H9 (cell line): ENCODE data around the gene PHAF1. TPM values are rescaled to one million over a fixed set of nuclear protein-coding genes. Genes with fewer than 3 reads are reported as not detected.

ENCODE experiments used
- DNase-seq: peaks from one replicate; pipeline ENCODE4 v3.0.0-alpha.2; 2017
- H2AFZ ChIP-seq: one replicate; pipeline ENCODE4 v1.6.1; 2013; ENCODE audit warnings: mild to moderate bottlenecking, low read length, control low read depth, moderate library complexity
- H2AK5ac ChIP-seq: 2 replicates; pipeline ENCODE4 v1.6.1; 2013; ENCODE audit warnings: low read length, control low read depth, mixed read lengths; ENCODE audit not compliant: insufficient read length
- H2BK120ac ChIP-seq: one replicate; pipeline ENCODE4 v1.6.1; 2013; ENCODE audit warnings: low read depth, mild to moderate bottlenecking, low read length, control low read depth, inconsistent platforms; ENCODE audit not compliant: poor library complexity, severe bottlenecking
- H2BK12ac ChIP-seq: 2 replicates; pipeline ENCODE4 v1.6.1; 2013; ENCODE audit warnings: low read length, control low read depth, mixed read lengths, low read depth; ENCODE audit not compliant: insufficient read length
- H2BK15ac ChIP-seq: 2 replicates; pipeline ENCODE4 v1.6.1; 2013; ENCODE audit warnings: low read depth, low read length, control low read depth
- H2BK20ac ChIP-seq: one replicate; pipeline ENCODE4 v1.6.1; 2013; ENCODE audit warnings: low read depth, mild to moderate bottlenecking, low read length, control low read depth, inconsistent platforms; ENCODE audit not compliant: poor library complexity, severe bottlenecking
- H2BK5ac ChIP-seq: 2 replicates; pipeline ENCODE4 v1.6.1; 2013; ENCODE audit warnings: low read length, control low read depth, mixed read lengths; ENCODE audit not compliant: insufficient read length
- H3K14ac ChIP-seq: 2 replicates; pipeline ENCODE4 v1.6.1; 2013; ENCODE audit warnings: low read length, control low read depth; ENCODE audit not compliant: insufficient read depth
- H3K18ac ChIP-seq: 2 replicates; pipeline ENCODE4 v1.6.1; 2013; ENCODE audit warnings: low read depth, mild to moderate bottlenecking, mixed read lengths, low read length, control low read depth; ENCODE audit not compliant: insufficient read length
- H3K23ac ChIP-seq: 2 replicates; pipeline ENCODE4 v1.6.1; 2013; ENCODE audit warnings: low read length, control low read depth, mixed read lengths, low read depth; ENCODE audit not compliant: insufficient read length
- H3K23me2 ChIP-seq: 2 replicates; pipeline ENCODE4 v1.6.1; 2013; ENCODE audit warnings: low read depth, mild to moderate bottlenecking, mixed read lengths, low read length, control low read depth; ENCODE audit not compliant: insufficient read length, poor library complexity, severe bottlenecking
- H3K27ac ChIP-seq: 2 replicates; pipeline ENCODE4 v1.5.1; 2013; ENCODE audit warnings: low read length, control low read depth, mixed read lengths, low read depth; ENCODE audit not compliant: insufficient read length
- H3K27me3 ChIP-seq: 2 replicates; pipeline ENCODE4 v1.6.1; 2013; ENCODE audit warnings: low read length, control low read depth, inconsistent platforms; ENCODE audit not compliant: insufficient read depth
- H3K4ac ChIP-seq: 2 replicates; pipeline ENCODE4 v1.6.1; 2013; ENCODE audit warnings: low read depth, mild to moderate bottlenecking, control low read depth, inconsistent platforms, low read length, moderate library complexity
- H3K4me1 ChIP-seq: 2 replicates; pipeline ENCODE4 v1.6.1; 2013; ENCODE audit warnings: low read length, control low read depth, inconsistent platforms; ENCODE audit not compliant: insufficient read depth
- H3K4me2 ChIP-seq: 2 replicates; pipeline ENCODE4 v1.6.1; 2013; ENCODE audit warnings: low read length, control low read depth, mixed read lengths; ENCODE audit not compliant: insufficient read length, insufficient read depth
- H3K56ac ChIP-seq: 2 replicates; pipeline ENCODE4 v1.6.1; 2013; ENCODE audit warnings: low read depth, mild to moderate bottlenecking, mixed read lengths, low read length, control low read depth; ENCODE audit not compliant: insufficient read length
- H3K79me1 ChIP-seq: 2 replicates; pipeline ENCODE4 v1.6.1; 2013; ENCODE audit warnings: low read depth, mild to moderate bottlenecking, moderate library complexity, low read length, control low read depth, inconsistent platforms; ENCODE audit not compliant: insufficient read depth, poor library complexity, severe bottlenecking
- H3K79me2 ChIP-seq: 2 replicates; pipeline ENCODE4 v1.6.1; 2013; ENCODE audit warnings: low read length, control low read depth, inconsistent platforms; ENCODE audit not compliant: insufficient read depth
- H3K9ac ChIP-seq: 2 replicates; pipeline ENCODE4 v1.6.1; 2013; ENCODE audit warnings: low read length, control low read depth, mixed read lengths; ENCODE audit not compliant: insufficient read length; ENCODE audit errors: extremely low read depth
- H3K9me3 ChIP-seq: one replicate; pipeline ENCODE4 v1.6.1; 2013; ENCODE audit warnings: low read depth, low read length, inconsistent platforms; ENCODE audit not compliant: control insufficient read depth
- H3T11ph ChIP-seq: one replicate; pipeline ENCODE4 v1.6.1; 2013; ENCODE audit warnings: mild to moderate bottlenecking, low read length, control low read depth, inconsistent platforms
- H4K20me1 ChIP-seq: one replicate; pipeline ENCODE4 v1.6.1; 2013; ENCODE audit not compliant: control insufficient read depth, insufficient read length, insufficient read depth
- H4K5ac ChIP-seq: 2 replicates; pipeline ENCODE4 v1.6.1; 2013; ENCODE audit warnings: low read depth, mild to moderate bottlenecking, mixed read lengths, low read length, control low read depth; ENCODE audit not compliant: insufficient read length
- H4K8ac ChIP-seq: replicated peaks from 2 replicates; pipeline ENCODE4 v1.6.1; 2013; ENCODE audit warnings: low read length, control low read depth, mixed read lengths, low read depth; ENCODE audit not compliant: insufficient read length
- H4K91ac ChIP-seq: 2 replicates; pipeline ENCODE4 v1.6.1; 2013; ENCODE audit warnings: low read depth, mild to moderate bottlenecking, moderate library complexity, mixed read lengths, low read length, control low read depth; ENCODE audit not compliant: insufficient read length
- H3K27ac Mint-ChIP-seq, 3 experiments: 2 replicates in 2 of 3; 3 replicates in 1 of 3; pipeline ENCODE4 v1.8.0; 2020 to 2021; ENCODE audit warnings: mixed read lengths in 3 of 3, mild to moderate bottlenecking in 1 of 3, moderate library complexity in 1 of 3
- H3K27me3 Mint-ChIP-seq: 2 replicates; pipeline ENCODE4 v1.8.0; 2021; ENCODE audit warnings: low read depth, mild to moderate bottlenecking, moderate library complexity, mixed read lengths
- H3K36me3 Mint-ChIP-seq, 3 experiments: 2 replicates in 2 of 3; 3 replicates in 1 of 3; pipeline ENCODE4 v1.8.0; 2020 to 2021; ENCODE audit warnings: low read depth in 3 of 3, mixed read lengths in 3 of 3; ENCODE audit not compliant: insufficient read depth in 1 of 3
- H3K4me1 Mint-ChIP-seq, 2 experiments: 2 replicates each; pipeline ENCODE4 v1.8.0; 2020; ENCODE audit warnings: mixed read lengths in 2 of 2
- H3K4me3 Mint-ChIP-seq, 2 experiments: 2 replicates in 1 of 2; 3 replicates in 1 of 2; pipeline ENCODE4 v1.8.0; 2020 to 2021; ENCODE audit warnings: mild to moderate bottlenecking in 2 of 2, mixed read lengths in 2 of 2, moderate library complexity in 1 of 2
- H3K9me3 Mint-ChIP-seq, 2 experiments: 2 replicates in 1 of 2; 3 replicates in 1 of 2; pipeline ENCODE4 v1.8.0; 2020; ENCODE audit warnings: mild to moderate bottlenecking in 2 of 2, mixed read lengths in 2 of 2, moderate library complexity in 1 of 2
- CTCF ChIP-seq: fragments of 200-600 bp; sonication (generic); conservative IDR thresholded peaks from 3 replicates; pipeline ENCODE4 v1.8.0; 2021; ENCODE audit warnings: antibody characterized with exemption, mild to moderate bottlenecking
- WGBS: extraction: QIAGEN DNeasy Blood & Tissue Kit; methylation state at CpG from one replicate; pipeline ENCODE4 v1.1.7; 2013; ENCODE audit warnings: missing lambda C conversion rate, low lambda C conversion rate, mixed read lengths; ENCODE audit not compliant: insufficient read length; ENCODE audit errors: extremely low coverage; 5-methylcytosine and 5-hydroxymethylcytosine counted together
- total RNA-seq: library from RNA; stranded (reverse); gene quantifications from 2 replicates; pipeline ENCODE4 v1.2.1, GENCODE V29; 2021

The PHAF1 gene
- total RNA-seq, 1 experiment from 2014 or later: 18.8 TPM

DNA sequence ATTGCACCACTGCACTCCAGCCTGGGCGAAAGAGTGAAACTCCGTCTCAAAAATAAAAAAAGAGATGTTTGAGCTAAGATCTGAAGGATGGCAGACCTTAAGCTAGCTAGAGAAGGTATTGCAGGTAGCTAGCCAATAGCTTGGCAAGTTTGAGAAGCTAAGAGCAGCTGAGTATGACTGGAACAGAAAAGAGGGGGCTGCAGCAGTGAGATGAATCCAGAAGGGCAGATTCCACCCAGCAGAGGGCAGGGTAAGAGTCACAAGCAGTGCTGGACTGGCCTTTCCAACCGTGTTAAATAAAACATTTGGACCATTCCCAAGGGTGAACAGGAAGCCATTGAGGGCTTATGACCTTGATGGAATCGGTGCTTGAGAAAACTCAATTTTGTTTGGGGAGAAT, 5.7 kb upstream of the PHAF1 start:
- Mint-ChIP-seq H3K27ac (peak overlapping the region in 2 of 3 experiments; percentile 16 to 61; a peak in 2 of 7 replicates), H3K27me3 (no peaks in the 10 kb centered on the region; the same call in 1 of the 2 replicates), H3K36me3 (peaks cover 0 to 8% (median 4%) of the 10 kb centered on the region in 3 experiments; a peak in 2 of 7 replicates), H3K4me3 (no peak overlapping the region), H3K4me1 (peaks cover 6 to 8% of the 10 kb centered on the region in 2 experiments; a peak in 3 of 4 replicates), H3K9me3 (no peaks in the 10 kb centered on the region; a peak in 1 of 5 replicates)
- Histone ChIP-seq H4K20me1 (no peaks in the 10 kb centered on the region), H3K9me3 (no peaks in the 10 kb centered on the region), H3K79me1 (no peaks in the 10 kb centered on the region), H3K27ac (no peak overlapping the region), H3K4ac (no peak overlapping the region), H3K9ac (no peak overlapping the region), H3K56ac (no peak overlapping the region), H3K27me3 (no peaks in the 10 kb centered on the region), H4K5ac (no peak overlapping the region), H2BK5ac (no peak overlapping the region), H3K4me2 (no peak overlapping the region), H2BK12ac (no peak overlapping the region), H2BK15ac (no peak overlapping the region), H2BK120ac (no peak overlapping the region), H2AK5ac (no peak overlapping the region), H3K23ac (no peak overlapping the region), H3K18ac (no peak overlapping the region), H4K8ac (no peak overlapping the region), H4K91ac (no peak overlapping the region), H2AFZ (no peak overlapping the region), H3K4me1 (no peaks in the 10 kb centered on the region), H3K14ac (no peak overlapping the region), H2BK20ac (no peak overlapping the region), H3K23me2 (no peaks in the 10 kb centered on the region), H3T11ph (no peak overlapping the region), H3K79me2 (no peaks in the 10 kb centered on the region)
- WGBS: no CpG with 5 or more reads among the region's 4 CpGs
- peak; percentile 68 for DNase-seq
- TF ChIP-seq CTCF: peak; percentile 77
